NCI-H2107 treated with DMSO at 0.1 percent for 48 hours (cell line): ENCODE measurements around the gene CAMTA1.

Experiments
- DNase-seq: peaks from one replicate; lab custom pipeline; 2025; ENCODE audit not compliant: unreplicated experiment; lab: John Stamatoyannopoulos, UW

CAMTA1 gene

DNA sequence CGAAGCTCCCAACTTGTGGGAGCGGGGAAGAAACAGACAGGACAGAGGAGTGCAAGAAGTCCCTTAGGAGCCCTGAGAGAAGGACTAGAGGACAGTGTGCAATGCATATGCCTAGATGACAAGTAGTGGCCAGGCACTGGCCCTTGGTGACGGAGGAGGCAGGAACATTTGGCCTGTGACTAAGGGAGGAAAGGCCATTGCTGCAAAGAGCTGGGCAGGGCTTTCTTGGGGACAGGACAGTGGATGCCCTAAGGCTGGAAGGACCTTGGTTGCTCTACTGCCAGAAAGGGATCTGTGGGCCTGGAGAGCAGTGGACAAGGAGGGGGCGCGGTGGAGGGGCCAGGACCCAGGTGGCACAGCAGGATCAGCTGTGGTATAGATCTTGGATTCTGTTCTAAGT is 481.3 kb downstream of the CAMTA1 start:
- DNase-seq = no peak

DNA sequence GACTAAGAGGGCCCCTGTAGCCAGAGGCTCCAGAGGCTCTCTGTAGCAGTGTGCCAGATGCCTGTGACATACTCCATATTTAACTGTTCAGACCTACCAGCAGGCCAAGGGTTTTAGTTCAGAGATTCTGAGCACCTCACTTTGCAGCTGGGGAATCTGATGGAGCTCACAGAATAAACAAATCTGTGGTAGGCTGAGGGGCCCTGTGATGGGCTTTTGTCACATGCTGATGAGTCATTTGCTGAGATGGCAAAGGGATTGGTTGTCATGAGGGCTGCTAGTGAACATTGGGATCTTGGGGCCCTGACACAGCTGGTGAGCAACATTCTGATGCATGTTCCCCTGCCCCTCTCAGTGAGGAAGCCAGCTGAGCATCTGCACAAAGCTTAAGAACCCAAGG is 482.2 kb downstream of the CAMTA1 start:
- DNase-seq = no peak

DNA sequence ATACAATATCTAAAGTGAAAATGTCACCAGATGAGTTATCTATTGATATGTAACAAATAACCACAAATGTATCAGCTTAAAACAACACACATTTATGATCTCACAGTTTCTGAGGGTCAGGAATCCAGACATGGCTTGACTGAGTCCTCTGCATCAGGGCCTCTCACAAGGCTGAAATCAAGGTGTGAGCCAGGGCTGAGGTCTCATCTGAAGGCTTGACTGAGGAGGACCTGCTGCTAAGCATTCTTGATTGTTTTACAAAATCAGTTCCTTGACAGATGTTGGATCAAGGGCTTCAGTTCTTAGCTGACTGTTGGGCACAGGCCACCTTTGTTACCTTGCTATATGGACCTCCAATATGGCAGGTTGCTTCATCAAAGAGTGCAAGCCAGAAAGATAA is 483.7 kb downstream of the CAMTA1 start:
- DNase-seq = no peak

DNA sequence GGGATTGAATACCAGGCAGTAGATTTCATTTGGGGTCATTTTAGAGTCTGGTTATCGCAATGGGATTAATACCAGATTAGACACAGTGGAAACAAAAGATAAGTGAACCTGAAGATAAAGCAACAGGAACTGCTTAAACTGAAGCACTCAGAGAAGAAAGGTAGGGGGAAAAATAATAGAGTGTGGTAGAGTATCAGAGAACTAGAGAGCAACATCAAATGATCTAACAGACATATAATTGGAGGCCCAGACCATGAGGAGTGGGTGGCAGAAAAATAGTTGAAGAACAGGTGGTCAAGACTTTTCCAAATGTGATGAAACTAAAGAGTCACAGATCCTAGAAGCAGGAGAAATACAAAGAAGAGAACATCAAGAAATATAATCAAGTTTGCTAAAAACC is 484.3 kb downstream of the CAMTA1 start:
- DNase-seq = no peak

DNA sequence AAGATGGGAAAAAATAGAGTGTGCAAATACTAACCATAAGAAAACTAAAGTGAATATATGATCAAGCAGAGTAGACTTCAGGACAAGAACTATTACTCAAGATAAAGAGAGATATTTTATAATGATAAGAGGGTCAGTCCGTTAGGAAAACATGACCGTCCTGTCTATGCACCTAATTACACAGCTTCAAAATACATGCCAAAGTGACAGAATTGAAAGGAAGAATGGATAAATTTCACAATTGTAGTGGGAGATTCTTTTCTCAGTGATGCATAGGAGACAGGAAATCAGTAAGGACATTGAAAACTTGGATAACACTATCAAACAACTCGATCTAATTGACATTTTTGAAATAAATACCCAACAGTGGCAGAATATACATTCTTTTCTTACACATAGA is 489.0 kb downstream of the CAMTA1 start:
- DNase-seq = no peak

DNA sequence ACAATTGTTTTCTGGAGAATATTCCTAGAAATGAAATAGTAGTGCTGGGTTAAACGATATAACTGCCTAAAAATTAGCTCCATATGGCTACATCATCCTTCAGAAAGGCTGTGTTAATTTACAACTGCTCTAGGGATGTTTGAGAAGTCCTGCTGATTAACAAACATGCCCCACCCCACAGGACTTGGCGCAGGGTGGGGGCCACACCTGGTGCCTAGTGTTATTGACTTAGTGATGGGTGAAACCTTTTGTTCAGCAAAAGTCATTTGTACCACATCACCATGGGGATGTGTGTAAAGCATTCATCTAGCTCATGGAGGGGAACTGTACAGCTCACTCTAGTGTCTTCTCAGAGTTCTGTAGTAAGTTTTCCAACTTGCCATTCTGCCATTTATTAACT is 492.8 kb downstream of the CAMTA1 start:
- no peak for DNase-seq

DNA sequence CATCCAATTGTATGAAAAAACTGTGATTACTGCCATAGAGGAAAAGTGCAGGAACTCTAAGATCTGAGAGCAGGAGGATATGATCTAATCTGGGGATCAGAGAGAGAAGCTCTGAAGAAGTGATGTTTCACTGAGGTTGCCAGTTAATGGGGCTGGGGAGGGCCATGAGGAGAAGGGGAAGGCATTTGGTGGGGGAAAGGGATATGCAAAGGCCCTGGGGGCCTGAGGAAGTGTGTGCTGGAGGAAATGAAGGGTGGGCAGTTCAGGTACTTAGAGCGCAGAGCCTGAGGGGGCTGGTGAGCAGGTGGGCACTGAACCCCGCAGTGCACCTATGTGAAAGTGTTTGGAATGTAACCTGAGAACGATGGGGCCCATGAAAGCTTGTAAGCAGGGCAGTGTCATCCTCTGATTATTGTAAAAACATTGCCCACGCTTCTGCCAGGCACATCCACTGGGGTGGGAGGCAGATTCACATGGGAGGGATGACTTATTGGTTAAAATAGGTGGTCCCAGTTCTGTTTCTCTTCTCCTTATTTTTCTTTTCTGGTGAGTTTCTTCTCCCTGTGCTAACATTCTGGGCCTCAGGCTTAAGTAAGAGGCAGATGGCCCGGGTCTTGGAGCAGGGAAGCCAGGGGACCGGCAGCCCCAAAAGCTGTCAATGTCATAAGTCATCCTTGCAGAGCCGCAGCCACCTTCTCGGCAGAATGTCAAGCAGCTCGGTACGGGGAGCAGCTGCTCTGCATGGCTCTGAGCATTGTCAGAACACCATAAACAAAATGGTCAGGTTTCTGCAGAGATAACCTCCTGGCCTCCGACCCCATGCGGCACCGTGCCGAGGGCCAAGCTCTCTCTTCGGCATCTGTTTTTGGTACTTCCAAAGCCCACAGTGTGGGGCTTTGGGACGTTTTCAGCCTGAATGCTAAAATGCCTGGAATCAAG is 493.8 kb downstream of the CAMTA1 start:
- DNase-seq = no peak

DNA sequence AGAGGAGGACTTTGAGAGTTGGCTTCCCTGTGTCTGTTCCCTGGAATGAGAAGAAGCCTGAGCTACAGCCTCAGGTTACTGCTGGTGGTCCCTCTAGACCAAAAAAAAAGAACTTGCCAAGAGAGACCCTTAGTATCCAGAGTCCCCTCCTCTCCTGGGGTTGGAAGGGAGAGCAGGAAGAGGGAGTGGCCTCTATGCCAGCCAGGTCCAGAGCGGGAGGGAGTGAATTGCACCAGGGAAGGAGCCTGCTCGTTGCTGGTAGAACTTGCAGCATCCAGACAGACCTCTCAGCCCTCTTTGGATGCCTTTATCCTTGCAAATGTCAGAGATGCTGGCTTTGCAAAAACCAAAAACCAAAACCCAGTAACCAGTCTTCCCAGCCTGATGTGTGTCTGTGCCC is 494.5 kb downstream of the CAMTA1 start:
- no peak for DNase-seq

DNA sequence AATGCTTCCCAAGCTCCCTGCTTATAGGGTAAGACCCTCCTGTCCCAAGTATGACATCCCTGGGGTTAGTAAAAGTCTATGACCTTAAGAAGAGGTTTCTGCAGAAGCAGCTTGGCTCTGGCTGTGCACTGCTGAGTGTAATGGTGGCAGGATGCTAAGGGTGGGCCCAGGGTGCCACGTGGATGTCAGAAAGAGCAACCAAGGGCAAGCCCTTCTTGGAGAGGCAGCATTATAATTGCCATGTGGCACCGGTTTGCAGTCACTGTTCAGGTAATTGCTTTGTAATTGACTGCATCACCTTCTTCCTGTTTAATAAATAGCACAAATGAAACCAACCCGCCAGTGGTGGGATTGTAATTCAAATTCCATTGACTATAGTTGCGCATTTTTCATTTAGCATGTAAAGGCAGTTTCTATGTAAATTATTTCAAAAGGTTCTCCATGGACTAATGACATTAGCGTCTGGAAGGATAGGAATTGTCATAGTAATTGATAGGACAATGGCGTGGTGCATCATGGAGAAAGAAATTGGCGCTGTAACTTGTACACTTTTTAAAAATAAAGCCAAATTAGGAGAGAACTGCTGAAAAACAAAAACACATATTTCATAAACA is 495.2 kb downstream of the CAMTA1 start:
- DNase-seq = no peak

DNA sequence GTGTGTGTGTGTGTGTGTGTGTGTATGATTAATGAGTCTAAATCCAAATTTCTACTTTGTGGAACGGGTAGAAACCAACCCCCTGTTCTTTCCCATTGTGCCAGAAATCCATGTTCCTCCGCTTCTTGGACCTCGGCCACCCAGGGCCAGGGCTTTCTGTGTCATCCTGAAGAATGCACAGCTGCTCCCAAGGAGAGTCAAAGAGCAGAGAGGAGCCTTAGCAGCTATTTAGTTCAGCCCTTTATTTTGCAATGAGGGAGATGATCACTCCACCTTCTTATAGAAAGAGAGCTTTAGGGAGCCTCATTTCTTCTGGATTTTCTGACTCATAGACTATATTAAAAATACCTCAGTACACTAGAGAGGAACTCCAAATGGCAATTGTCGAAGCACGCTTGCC is 496.6 kb downstream of the CAMTA1 start:
- DNase-seq = no peak

DNA sequence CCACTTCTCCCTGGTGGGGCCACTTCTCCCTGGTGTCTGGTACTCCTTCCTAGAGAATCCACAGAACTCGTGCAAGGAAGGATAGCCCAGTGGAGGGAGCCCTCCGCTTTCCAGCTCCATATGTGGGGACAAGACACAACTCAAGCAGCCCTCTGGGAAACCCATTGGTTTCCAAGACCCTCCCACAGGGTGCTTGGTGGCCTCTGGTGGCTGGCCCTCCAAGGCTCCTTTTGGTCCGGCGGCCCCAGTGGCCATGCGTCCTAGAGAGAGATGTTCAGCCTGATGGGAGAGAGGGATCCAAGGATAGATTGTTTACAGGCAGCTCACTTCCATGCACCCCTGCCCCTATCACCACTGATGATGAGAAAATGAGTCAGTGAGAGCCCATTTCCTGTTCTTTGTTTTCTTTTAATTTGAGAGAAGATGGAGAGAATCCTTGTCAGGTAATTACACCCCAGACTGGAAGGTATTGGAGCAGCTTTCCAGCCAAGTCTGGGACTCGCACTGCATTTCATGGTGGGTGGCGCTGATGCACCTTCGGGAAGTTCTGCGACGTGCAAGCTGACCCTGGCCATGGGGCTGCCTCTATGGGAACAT is 499.7 kb downstream of the CAMTA1 start:
- DNase-seq = no peak

DNA sequence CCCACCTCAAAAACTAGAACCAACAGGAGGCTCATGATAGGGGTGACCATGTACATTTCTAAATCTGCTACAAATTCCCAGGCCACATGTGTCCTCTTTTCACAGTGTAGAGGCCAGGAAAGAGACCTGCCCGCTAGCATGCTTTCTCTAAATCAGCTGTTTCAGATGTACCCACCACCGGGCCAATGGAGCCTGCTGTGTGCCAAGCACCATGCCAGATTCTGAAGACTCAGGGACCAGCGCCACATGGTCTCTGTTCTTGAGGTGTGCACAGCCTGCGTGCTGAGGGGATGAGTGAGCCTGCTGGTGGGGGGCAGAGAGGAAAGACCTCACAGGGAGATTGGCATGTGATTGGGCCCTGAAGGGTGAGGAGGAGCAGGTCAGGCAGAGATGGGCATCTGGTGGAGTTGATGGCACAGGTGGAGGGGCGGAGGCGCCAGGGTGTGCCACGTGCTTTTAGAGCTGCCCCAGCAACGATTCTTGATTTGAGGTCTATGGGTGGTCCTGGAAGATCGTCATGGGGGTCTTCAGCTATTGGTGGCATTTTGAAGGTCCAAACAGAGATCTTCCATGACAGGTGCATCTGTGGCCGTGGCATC is 500.7 kb downstream of the CAMTA1 start:
- no peak for DNase-seq

DNA sequence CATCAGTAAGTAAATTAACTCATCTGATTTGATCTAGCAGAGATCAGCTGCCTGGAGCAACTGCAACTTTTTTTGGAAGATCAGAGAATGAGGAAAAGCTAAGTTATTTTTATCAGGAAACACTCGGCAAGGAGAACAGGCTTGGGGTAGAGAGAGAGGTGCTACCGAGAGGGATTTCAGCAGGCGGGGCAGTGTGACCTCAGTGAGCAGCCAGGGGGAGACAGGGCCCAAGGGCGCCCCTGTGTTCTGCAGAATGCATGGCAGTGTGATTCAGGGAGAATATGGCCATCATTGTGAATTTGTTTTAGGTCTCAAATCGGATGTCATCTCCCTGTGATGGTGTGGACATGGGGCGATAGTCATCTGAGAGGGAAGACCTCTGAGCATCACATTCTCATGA is 501.8 kb downstream of the CAMTA1 start:
- DNase-seq = no peak

DNA sequence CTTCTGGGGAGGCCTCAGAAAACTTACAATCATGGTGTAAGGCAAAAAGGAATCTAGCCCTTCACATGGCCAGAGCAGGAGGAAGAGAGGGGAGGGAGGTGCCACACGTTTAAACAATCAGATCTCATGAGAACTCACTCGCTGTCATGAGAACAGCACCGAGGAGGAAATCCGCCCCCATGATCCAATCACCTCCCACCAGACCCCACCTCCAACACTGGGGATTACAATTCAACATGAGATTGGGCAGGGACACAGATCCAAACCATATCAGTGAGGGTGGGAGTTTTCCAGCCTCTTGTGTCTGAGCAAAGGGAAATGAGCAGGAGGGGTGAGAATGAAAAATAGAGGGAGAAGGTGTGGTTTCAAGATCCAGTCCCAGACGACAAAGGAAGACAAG is 503.7 kb downstream of the CAMTA1 start:
- DNase-seq = no peak

DNA sequence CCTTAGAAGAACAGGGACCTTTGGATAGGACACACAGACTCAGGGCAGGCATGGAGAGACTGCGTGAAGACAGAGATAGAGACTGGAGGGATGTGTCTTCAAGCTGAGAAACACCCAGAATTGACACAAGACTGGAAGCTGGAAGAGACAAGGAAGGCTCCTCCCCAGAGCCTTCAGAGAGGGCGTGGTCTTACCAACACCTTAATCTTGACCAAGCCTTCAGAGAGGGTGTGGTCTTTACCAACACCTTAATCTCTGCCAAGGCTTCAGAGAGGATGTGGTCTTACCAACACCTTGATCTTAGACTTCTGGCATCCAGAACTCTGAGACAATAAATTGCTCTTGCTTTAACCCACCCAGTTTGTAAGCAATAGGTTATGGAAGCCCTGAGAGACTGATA is 504.4 kb downstream of the CAMTA1 start:
- DNase-seq = no peak

DNA sequence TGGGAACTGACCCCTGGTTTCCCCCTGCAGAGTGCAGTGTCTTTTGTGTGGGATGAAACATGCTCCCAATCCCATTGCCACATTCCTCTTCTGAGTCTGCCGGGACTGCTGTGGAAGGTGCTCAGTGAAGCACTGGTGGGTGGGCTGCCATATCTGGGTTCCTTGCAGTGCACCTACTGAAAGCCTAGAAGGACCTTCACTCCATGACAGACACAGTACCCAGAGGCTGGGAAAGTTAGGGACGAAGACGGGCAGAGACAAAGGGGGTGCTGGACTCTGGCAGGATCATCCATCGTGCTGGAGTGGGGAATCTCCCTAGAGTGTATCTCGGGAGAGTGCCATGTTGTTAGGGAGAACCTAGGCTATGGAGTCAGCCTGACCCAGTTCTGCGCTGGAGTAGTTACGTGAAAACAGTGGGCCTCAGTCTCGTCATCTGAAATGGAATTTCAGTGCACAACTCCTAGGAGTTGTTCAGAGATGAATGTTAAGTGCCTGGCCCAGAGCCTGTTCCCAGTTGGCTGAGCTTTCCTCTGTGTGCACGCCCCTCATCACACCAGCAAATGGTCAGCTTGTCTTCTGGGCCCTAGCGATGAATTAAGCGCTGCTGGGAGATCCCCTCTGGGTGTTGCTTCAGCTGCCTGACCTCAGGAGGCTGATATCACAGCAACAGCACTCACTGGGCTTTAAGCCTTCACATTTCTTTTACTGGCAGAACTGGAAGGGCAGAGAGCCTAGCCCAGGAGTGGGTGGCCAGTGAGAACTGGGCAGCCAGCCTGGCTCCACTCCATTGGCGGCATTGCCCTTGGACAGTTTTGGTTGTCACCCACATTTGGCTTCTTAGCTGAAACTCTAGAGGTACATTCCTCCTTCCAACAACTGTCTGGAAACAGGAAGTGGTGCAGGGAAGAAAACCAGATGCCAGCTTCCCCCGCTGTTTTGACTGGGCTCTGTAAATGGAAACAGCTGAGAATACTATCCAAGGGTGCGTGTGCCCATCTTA is 506.0 kb downstream of the CAMTA1 start:
- no peak for DNase-seq

DNA sequence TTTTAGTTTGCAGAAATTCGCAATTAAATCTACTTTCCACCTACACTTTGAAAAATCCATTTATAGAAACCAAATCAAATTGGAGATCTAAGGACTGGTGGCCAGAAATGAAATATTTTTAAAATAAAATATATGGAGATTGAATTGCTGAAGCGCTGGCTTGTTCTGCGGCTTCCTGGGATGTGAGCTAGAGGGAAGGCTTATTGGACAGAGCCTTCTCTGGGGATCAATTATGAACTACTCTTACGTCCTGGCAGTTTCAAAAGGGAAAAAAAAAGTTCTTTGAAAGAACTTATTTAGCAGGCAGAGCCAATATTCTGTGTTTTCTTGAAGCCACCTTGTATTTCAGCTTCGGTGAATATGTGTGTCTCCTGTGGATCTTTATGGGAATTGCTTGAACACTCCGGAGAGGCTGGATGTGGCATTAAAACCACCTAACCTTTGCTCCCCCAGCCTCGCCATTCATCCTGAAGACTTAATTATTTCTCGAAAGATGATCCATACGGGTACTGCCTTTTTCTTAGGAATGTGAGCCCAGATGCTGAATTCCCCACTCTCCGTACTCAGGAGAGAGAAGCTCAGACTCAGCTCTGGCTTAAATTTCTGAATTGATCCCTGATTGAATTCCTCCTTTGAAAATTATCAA is 506.9 kb downstream of the CAMTA1 start:
- no peak for DNase-seq

DNA sequence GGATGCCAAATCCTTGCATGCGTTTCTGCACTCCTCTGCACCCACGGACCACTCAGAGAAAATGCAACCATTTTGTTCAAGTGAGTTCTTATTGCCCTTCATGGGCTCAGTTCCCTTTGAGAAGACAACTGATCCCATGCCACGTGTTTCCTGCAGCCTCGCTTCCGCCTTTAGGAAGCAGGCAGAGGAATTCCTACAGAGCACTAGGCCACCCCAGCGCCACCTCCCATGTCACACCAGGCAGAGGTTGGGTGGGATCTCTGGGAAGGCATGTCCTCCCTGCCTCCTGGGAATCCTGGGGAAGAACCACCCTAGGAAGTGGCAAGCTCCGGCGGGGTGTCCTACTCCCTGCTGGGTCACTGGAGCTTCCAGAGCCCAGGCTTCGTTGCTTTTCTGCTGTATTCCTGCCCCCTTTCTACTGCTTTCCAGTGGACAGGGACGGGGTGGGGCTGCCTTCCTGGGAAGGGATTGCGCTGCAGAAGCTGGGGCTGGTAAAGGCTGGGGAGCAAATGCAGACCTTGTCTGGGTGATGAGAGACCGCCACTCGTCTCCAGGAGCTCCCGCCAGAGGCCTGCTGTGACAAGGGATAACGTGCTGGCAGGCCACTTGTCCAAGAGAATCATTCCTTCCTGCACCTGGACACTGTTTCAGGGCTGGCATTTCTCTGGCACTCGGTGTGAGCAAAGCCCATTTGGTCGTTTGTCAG is 507.6 kb downstream of the CAMTA1 start:
- DNase-seq = no peak
